ENCODE results near the gene PRKN. TPM values are rescaled to one million over a fixed set of nuclear protein-coding genes. Genes with fewer than 3 reads are reported as not detected.
"Not testable (repeated sequence)": the region's sequence is repeated elsewhere in the genome, so short reads cannot be mapped to it uniquely, and the experiment has no call there.

Gene PRKN
- total and polyA plus RNA-seq, 3 experiments from 2014 or later, result 0.22 to 1.0 (median 0.55) TPM

- no peaks in the 10 kb centered on the region for H3K9me3 ChIP-seq (ENCODE audit: low read length)
- no peaks in the 10 kb centered on the region for H3K36me3 ChIP-seq (ENCODE audit: insufficient read depth, low read length)
- Mint-ChIP-seq H3K4me1 (no peaks in the 10 kb centered on the region), H3K9me3 (peaks cover 0 to 5% (median 2%) of the 10 kb centered on the region in 5 donors), H3K27me3 (no peaks in the 10 kb centered on the region), H3K4me3 (no peak overlapping the region), H3K36me3 (peaks cover 0 to 9% (median 0%) of the 10 kb centered on the region in 3 donors), H3K27ac (no peak overlapping the region)
- no peaks in the 10 kb centered on the region for H3K27me3 ChIP-seq (ENCODE audit: insufficient read depth, low read length, poor library complexity, severe bottlenecking)
- no peak overlapping the region for H3K27ac ChIP-seq (ENCODE audit: low read depth, low read length)
- H3K4me1 ChIP-seq (ENCODE audit: insufficient read depth, low read length), result no peaks in the 10 kb centered on the region
- POLR2A ChIA-PET, result no interaction called here
- DNase-seq, result no peak
- CTCF ChIA-PET, result no interaction called here
- no peak overlapping the region for H3K4me3 ChIP-seq (ENCODE audit: low read length)
These were observed 44.4 kb downstream of the PRKN start for GRCh38 chr6:162683135-162683534.

GRCh38 chr6:162681447-162681846 lies 46.1 kb downstream of the PRKN start:
- Histone ChIP-seq H3K27me3 (ENCODE audit: insufficient read depth, low read length, poor library complexity, severe bottlenecking) (no peaks in the 10 kb centered on the region), H3K27ac (ENCODE audit: low read depth, low read length) (no peak overlapping the region), H3K4me3 (ENCODE audit: low read length) (no peak overlapping the region), H3K4me1 (ENCODE audit: insufficient read depth, low read length) (no peaks in the 10 kb centered on the region), H3K9me3 (ENCODE audit: low read length) (no peaks in the 10 kb centered on the region), H3K36me3 (ENCODE audit: insufficient read depth, low read length) (no peaks in the 10 kb centered on the region)
- no peak overlapping the region for H3K27ac Mint-ChIP-seq
- ChIA-PET POLR2A (no interaction called here), CTCF (no interaction called here)
- peaks cover 0 to 2% (median 0%) of the 10 kb centered on the region in 5 donors for H3K9me3 Mint-ChIP-seq
- peaks cover 0 to 9% (median 0%) of the 10 kb centered on the region in 3 donors for H3K36me3 Mint-ChIP-seq
- H3K4me3 Mint-ChIP-seq, result no peak overlapping the region
- H3K27me3 Mint-ChIP-seq, result no peaks in the 10 kb centered on the region
- no peaks in the 10 kb centered on the region for H3K4me1 Mint-ChIP-seq
- no peak for DNase-seq

GRCh38 chr6:162680871-162681270 lies 46.7 kb downstream of the PRKN start:
- POLR2A ChIA-PET, result no interaction called here

GRCh38 chr6:162680367-162680766 lies 47.2 kb downstream of the PRKN start:
- ChIA-PET CTCF (no interaction called here), POLR2A (no interaction called here)
- H3K4me1 ChIP-seq (ENCODE audit: insufficient read depth, low read length), result no peaks in the 10 kb centered on the region
- no peak overlapping the region for H3K27ac ChIP-seq (ENCODE audit: low read depth, low read length)
- no peaks in the 10 kb centered on the region for H3K9me3 ChIP-seq (ENCODE audit: low read length)
- no peak overlapping the region for H3K4me3 ChIP-seq (ENCODE audit: low read length)
- peaks cover 0 to 2% (median 0%) of the 10 kb centered on the region in 5 donors for H3K9me3 Mint-ChIP-seq
- no peak for DNase-seq
- H3K36me3 Mint-ChIP-seq, result peaks cover 0 to 9% (median 0%) of the 10 kb centered on the region in 3 donors
- no peak overlapping the region for H3K4me3 Mint-ChIP-seq
- H3K27ac Mint-ChIP-seq, result no peak overlapping the region
- H3K27me3 Mint-ChIP-seq, result no peaks in the 10 kb centered on the region
- H3K4me1 Mint-ChIP-seq, result no peaks in the 10 kb centered on the region
- no peaks in the 10 kb centered on the region for H3K36me3 ChIP-seq (ENCODE audit: insufficient read depth, low read length)
- H3K27me3 ChIP-seq (ENCODE audit: insufficient read depth, low read length, poor library complexity, severe bottlenecking), result no peaks in the 10 kb centered on the region

More at GRCh38 chr6:162680871-162681270, 46.7 kb downstream of the PRKN start:
- Histone ChIP-seq H3K27ac (ENCODE audit: low read depth, low read length) (no peak overlapping the region), H3K9me3 (ENCODE audit: low read length) (no peaks in the 10 kb centered on the region), H3K36me3 (ENCODE audit: insufficient read depth, low read length) (no peaks in the 10 kb centered on the region), H3K4me1 (ENCODE audit: insufficient read depth, low read length) (no peaks in the 10 kb centered on the region), H3K4me3 (ENCODE audit: low read length) (no peak overlapping the region), H3K27me3 (ENCODE audit: insufficient read depth, low read length, poor library complexity, severe bottlenecking) (no peaks in the 10 kb centered on the region)
- DNase-seq, result no peak
- Mint-ChIP-seq H3K27me3 (no peaks in the 10 kb centered on the region), H3K27ac (no peak overlapping the region), H3K4me1 (no peaks in the 10 kb centered on the region), H3K4me3 (no peak overlapping the region), H3K36me3 (peaks cover 0 to 9% (median 0%) of the 10 kb centered on the region in 3 donors), H3K9me3 (peaks cover 0 to 2% (median 0%) of the 10 kb centered on the region in 5 donors)
- CTCF ChIA-PET, result no interaction called here

GRCh38 chr6:162679681-162680080 lies 47.9 kb downstream of the PRKN start:
- Mint-ChIP-seq H3K4me1 (no peaks in the 10 kb centered on the region), H3K9me3 (peaks cover 0 to 2% (median 0%) of the 10 kb centered on the region in 5 donors), H3K27ac (no peak overlapping the region), H3K36me3 (peaks cover 0 to 9% (median 0%) of the 10 kb centered on the region in 3 donors), H3K4me3 (no peak overlapping the region), H3K27me3 (no peaks in the 10 kb centered on the region)
- ChIA-PET POLR2A (no interaction called here), CTCF (no interaction called here)
- Histone ChIP-seq H3K27me3 (ENCODE audit: insufficient read depth, low read length, poor library complexity, severe bottlenecking) (no peaks in the 10 kb centered on the region), H3K9me3 (ENCODE audit: low read length) (no peaks in the 10 kb centered on the region), H3K4me1 (ENCODE audit: insufficient read depth, low read length) (no peaks in the 10 kb centered on the region), H3K27ac (ENCODE audit: low read depth, low read length) (no peak overlapping the region), H3K4me3 (ENCODE audit: low read length) (no peak overlapping the region), H3K36me3 (ENCODE audit: insufficient read depth, low read length) (no peaks in the 10 kb centered on the region)
- no peak for DNase-seq

GRCh38 chr6:162678896-162679295 lies 48.7 kb downstream of the PRKN start:
- POLR2A ChIA-PET; H3K36me3 Mint-ChIP-seq; H3K27me3 ChIP-seq (ENCODE audit: insufficient read depth, low read length, poor library complexity, severe bottlenecking); H3K27me3 Mint-ChIP-seq; DNase-seq; H3K4me1 Mint-ChIP-seq; H3K27ac Mint-ChIP-seq; CTCF ChIA-PET; H3K36me3 ChIP-seq (ENCODE audit: insufficient read depth, low read length); H3K27ac ChIP-seq (ENCODE audit: low read depth, low read length); H3K9me3 ChIP-seq (ENCODE audit: low read length); H3K4me1 ChIP-seq (ENCODE audit: insufficient read depth, low read length); H3K9me3 Mint-ChIP-seq; H3K4me3 Mint-ChIP-seq; H3K4me3 ChIP-seq (ENCODE audit: low read length): not testable (repeated sequence)

GRCh38 chr6:162675503-162675902 lies 52.1 kb downstream of the PRKN start:
- ChIA-PET CTCF (no interaction called here), POLR2A (no interaction called here)
- Mint-ChIP-seq H3K27me3 (no peaks in the 10 kb centered on the region), H3K4me3 (no peak overlapping the region), H3K9me3 (no peaks in the 10 kb centered on the region), H3K27ac (no peak overlapping the region), H3K36me3 (no peaks in the 10 kb centered on the region), H3K4me1 (no peaks in the 10 kb centered on the region)
- DNase-seq, result no peak
- Histone ChIP-seq H3K27ac (ENCODE audit: low read depth, low read length) (no peak overlapping the region), H3K4me3 (ENCODE audit: low read length) (no peak overlapping the region), H3K4me1 (ENCODE audit: insufficient read depth, low read length) (no peaks in the 10 kb centered on the region), H3K27me3 (ENCODE audit: insufficient read depth, low read length, poor library complexity, severe bottlenecking) (no peaks in the 10 kb centered on the region), H3K9me3 (ENCODE audit: low read length) (no peaks in the 10 kb centered on the region), H3K36me3 (ENCODE audit: insufficient read depth, low read length) (no peaks in the 10 kb centered on the region)

- no peak overlapping the region for H3K27ac ChIP-seq (ENCODE audit: low read depth, low read length)
- POLR2A ChIA-PET, result no interaction called here
- Mint-ChIP-seq H3K27me3 (no peaks in the 10 kb centered on the region), H3K9me3 (no peaks in the 10 kb centered on the region), H3K27ac (no peak overlapping the region), H3K36me3 (no peaks in the 10 kb centered on the region), H3K4me3 (no peak overlapping the region), H3K4me1 (no peaks in the 10 kb centered on the region)
- CTCF ChIA-PET, result no interaction called here
- no peaks in the 10 kb centered on the region for H3K9me3 ChIP-seq (ENCODE audit: low read length)
- no peak for DNase-seq
- no peak overlapping the region for H3K4me3 ChIP-seq (ENCODE audit: low read length)
- no peaks in the 10 kb centered on the region for H3K4me1 ChIP-seq (ENCODE audit: insufficient read depth, low read length)
- H3K27me3 ChIP-seq (ENCODE audit: insufficient read depth, low read length, poor library complexity, severe bottlenecking), result no peaks in the 10 kb centered on the region
- H3K36me3 ChIP-seq (ENCODE audit: insufficient read depth, low read length), result no peaks in the 10 kb centered on the region
These were observed 53.1 kb downstream of the PRKN start for GRCh38 chr6:162674452-162674851.

- DNase-seq, result no peak
- ChIA-PET CTCF (no interaction called here), POLR2A (no interaction called here)
- no peak overlapping the region for H3K4me3 Mint-ChIP-seq
- H3K36me3 ChIP-seq (ENCODE audit: insufficient read depth, low read length), result no peaks in the 10 kb centered on the region
- H3K9me3 Mint-ChIP-seq, result peaks cover 0 to 7% (median 0%) of the 10 kb centered on the region in 5 donors
- H3K4me1 Mint-ChIP-seq, result no peaks in the 10 kb centered on the region
- H3K27ac Mint-ChIP-seq, result no peak overlapping the region
- H3K27me3 Mint-ChIP-seq, result no peaks in the 10 kb centered on the region
- no peak overlapping the region for H3K27ac ChIP-seq (ENCODE audit: low read depth, low read length)
- H3K36me3 Mint-ChIP-seq, result peaks cover 0 to 5% (median 0%) of the 10 kb centered on the region in 3 donors
- no peaks in the 10 kb centered on the region for H3K4me1 ChIP-seq (ENCODE audit: insufficient read depth, low read length)
- no peaks in the 10 kb centered on the region for H3K9me3 ChIP-seq (ENCODE audit: low read length)
- H3K27me3 ChIP-seq (ENCODE audit: insufficient read depth, low read length, poor library complexity, severe bottlenecking), result no peaks in the 10 kb centered on the region
- no peak overlapping the region for H3K4me3 ChIP-seq (ENCODE audit: low read length)
These were observed 55.9 kb downstream of the PRKN start for GRCh38 chr6:162671580-162672165.
